K562 (cell line): ENCODE data around the gene RHOF. TPM values are rescaled to one million over a fixed set of nuclear protein-coding genes. Genes with fewer than 3 reads are reported as not detected.

Source experiments
- ELF1 ChIP-seq: fragments of 200-800 bp; sonication (Bioruptor generic); IDR thresholded peaks from 2 replicates; pipeline ENCODE4 v1.6.1; 2016; ENCODE audit warnings: missing genetic modification characterization, missing compliant biosample characterization
- ELF4 ChIP-seq: fragments of 450-650 bp; formaldehyde crosslinking; IDR thresholded peaks from 2 replicates; pipeline ENCODE4 v1.4.0; 2022; ENCODE audit warnings: missing genetic modification characterization
- ESRRA ChIP-seq: fragments of 450-650 bp; IDR thresholded peaks from 2 replicates; pipeline ENCODE4 v1.6.1; 2014; ENCODE audit warnings: low read depth, mild to moderate bottlenecking, moderate library complexity, borderline replicate concordance
- KLF1 ChIP-seq: fragments of 450-650 bp; IDR thresholded peaks from 2 replicates; pipeline ENCODE4 v1.6.1; 2016; ENCODE audit warnings: missing genetic modification characterization, missing compliant biosample characterization
- MECOM ChIP-seq: fragments of 250-450 bp; sonication (Bioruptor Pico); IDR thresholded peaks from 2 replicates; pipeline ENCODE4 v1.8.0; 2022; ENCODE audit warnings: inconsistent platforms
- NRF1 ChIP-seq, 2 experiments: fragments of 450-650 bp; IDR thresholded peaks in 1 of 2; conservative IDR thresholded peaks in 1 of 2; 2 replicates each; pipeline ENCODE4 v1.6.1; 2014; ENCODE audit warnings: mild to moderate bottlenecking in 2 of 2
- PTBP1 ChIP-seq: fragments of 200-400 bp; formaldehyde crosslinking; IDR thresholded peaks from 2 replicates; pipeline ENCODE4 v1.6.1; 2017; ENCODE audit warnings: low read depth, low read length
- SMARCE1 ChIP-seq: fragments of 450-650 bp; IDR thresholded peaks from 2 replicates; pipeline ENCODE4 v1.7.1; 2016; ENCODE audit warnings: mild to moderate bottlenecking
- SMC3 ChIP-seq: conservative IDR thresholded peaks from 2 replicates; pipeline ENCODE4 v1.6.1; 2011; ENCODE audit warnings: low read depth, low read length, improper control_type of control experiment; ENCODE audit not compliant: insufficient read depth
- TAF15 ChIP-seq: fragments of 200-400 bp; formaldehyde crosslinking; IDR thresholded peaks from 2 replicates; pipeline ENCODE4 v1.6.1; 2017; ENCODE audit warnings: mild to moderate bottlenecking, low read depth, low read length, moderate library complexity
- TAF9B ChIP-seq: fragments of 450-650 bp; IDR thresholded peaks from 2 replicates; pipeline ENCODE4 v1.6.1; 2018; ENCODE audit warnings: mild to moderate bottlenecking; ENCODE audit not compliant: partially characterized antibody
- TRIM24 ChIP-seq, 2 experiments: fragments of 450-650 bp; IDR thresholded peaks; 2 replicates each; pipeline ENCODE4 v1.6.1; 2016
- TSC22D4 ChIP-seq: fragments of 450-650 bp; IDR thresholded peaks from 2 replicates; pipeline ENCODE4 v1.6.1; 2016; ENCODE audit warnings: missing genetic modification characterization, missing biosample characterization, control low read depth
- ZNF785 ChIP-seq: fragments of 250-450 bp; sonication (Bioruptor Pico); IDR thresholded peaks from 2 replicates; pipeline ENCODE4 v1.4.0; 2020; ENCODE audit warnings: mild to moderate bottlenecking
- polyA plus RNA-seq, 8 experiments: library from polyadenylated mRNA; depleted of rRNA in 4 of 8; stranded (reverse) in 5 of 8; unstranded in 3 of 8; fragments of >200 nt; fragmentation: Nextera tagmentation in 2 of 8; fragmentation: Illumina TruSeq in 1 of 8; extraction: Ambion mirVana in 2 of 8; extraction: Trizol in 1 of 8; gene quantifications; 2 replicates each; pipeline versions ENCODE4 v1.2.1 to v1.2.3, GENCODE V29; 2011 to 2014; ENCODE audit warnings: inconsistent platforms in 1 of 8, missing spikeins in 1 of 8
- total RNA-seq, 7 experiments: library from RNA; depleted of rRNA in 6 of 7; stranded (reverse); fragments of >200 nt in 6 of 7; fragmentation: Illumina TruSeq in 2 of 7; extraction: Trizol in 2 of 7; gene quantifications; 2 replicates each; pipeline versions ENCODE4 v1.2.1 to v1.2.3, GENCODE V29; 2011 to 2021; ENCODE audit warnings: low replicate concordance in 1 of 7
- TF ChIP-seq, protein P1 (sequence below): fragments of 450-650 bp; IDR thresholded peaks from 2 replicates; pipeline ENCODE4 v1.7.1; 2018; ENCODE audit warnings: mild to moderate bottlenecking, low read depth; ENCODE audit not compliant: partially characterized antibody
- TF ChIP-seq, protein P2 (sequence below): sonication (generic); IDR thresholded peaks from 2 replicates; pipeline ENCODE4 v1.6.1; 2016
- TF ChIP-seq, protein P3 (sequence below): sonication (generic); formaldehyde crosslinking; IDR thresholded peaks from 2 replicates; pipeline ENCODE4 v1.8.1; 2023; ENCODE audit warnings: mild to moderate bottlenecking, missing genetic modification reagents

RHOF gene
- total and polyA plus RNA-seq, 9 of the 15 experiments (the other 6 are each of a cell fraction or from before 2014, with no cell fraction given), result 0.13 to 10.1 (median 4.0) TPM

DNA sequence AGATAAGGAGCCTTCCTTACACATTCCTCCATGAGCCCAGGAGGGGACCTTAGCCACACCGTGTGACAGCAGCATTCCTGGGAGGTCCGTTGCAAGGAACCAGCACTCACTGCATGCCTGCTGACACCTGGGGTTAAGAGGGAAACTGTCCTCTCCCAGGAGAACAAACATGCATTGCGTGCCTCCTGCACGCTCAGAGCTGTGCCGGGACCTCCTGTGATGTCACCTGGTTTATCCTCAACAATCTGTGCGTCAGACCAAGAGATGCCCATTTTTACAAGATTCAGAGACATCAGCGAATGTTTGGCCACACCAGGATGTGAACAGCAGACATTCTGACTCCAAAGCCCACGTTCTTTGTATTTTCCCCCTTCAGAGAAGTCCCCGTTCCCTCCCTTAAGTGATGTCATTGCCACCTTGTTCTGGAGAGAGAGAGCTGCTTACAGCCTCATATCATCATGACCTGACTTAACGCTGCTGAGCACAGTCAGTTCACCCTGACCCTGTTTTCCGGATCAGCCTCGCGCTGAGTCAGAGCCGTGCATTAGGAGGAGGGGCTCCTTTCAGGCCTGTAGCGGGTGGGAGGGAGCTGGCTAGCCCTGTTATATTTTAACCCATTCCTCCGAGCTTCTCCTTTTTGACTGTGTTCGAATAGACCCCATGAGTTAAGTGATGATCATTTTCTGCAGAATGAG lies 44.8 kb downstream of the RHOF start (continued):
- TF ChIP-seq, protein P1, sequence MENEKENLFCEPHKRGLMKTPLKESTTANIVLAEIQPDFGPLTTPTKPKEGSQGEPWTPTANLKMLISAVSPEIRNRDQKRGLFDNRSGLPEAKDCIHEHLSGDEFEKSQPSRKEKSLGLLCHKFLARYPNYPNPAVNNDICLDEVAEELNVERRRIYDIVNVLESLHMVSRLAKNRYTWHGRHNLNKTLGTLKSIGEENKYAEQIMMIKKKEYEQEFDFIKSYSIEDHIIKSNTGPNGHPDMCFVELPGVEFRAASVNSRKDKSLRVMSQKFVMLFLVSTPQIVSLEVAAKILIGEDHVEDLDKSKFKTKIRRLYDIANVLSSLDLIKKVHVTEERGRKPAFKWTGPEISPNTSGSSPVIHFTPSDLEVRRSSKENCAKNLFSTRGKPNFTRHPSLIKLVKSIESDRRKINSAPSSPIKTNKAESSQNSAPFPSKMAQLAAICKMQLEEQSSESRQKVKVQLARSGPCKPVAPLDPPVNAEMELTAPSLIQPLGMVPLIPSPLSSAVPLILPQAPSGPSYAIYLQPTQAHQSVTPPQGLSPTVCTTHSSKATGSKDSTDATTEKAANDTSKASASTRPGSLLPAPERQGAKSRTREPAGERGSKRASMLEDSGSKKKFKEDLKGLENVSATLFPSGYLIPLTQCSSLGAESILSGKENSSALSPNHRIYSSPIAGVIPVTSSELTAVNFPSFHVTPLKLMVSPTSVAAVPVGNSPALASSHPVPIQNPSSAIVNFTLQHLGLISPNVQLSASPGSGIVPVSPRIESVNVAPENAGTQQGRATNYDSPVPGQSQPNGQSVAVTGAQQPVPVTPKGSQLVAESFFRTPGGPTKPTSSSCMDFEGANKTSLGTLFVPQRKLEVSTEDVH, result no peak
- TF ChIP-seq SMC3 (no peak), TRIM24 (IDR thresholded peaks at IDR 0.05) (0 out of 4 replicates have a peak, but pooled peaks of 1 of the 2 experiments have one; percentile 43), PTBP1 (no peak), ELF4 (CRISPR knock-in tag) (no peak), TAF9B (peak; percentile 74), NRF1 (conservative IDR thresholded peaks at IDR 0.05 in 1 of 2, IDR thresholded peaks at IDR 0.05 in 1 of 2) (peak; percentile 64 to 65), ELF1 (tag) (0 out of 2 replicates have a peak, but pooled peaks have one; percentile 40), SMARCE1 (peak; percentile 72), TSC22D4 (tag) (no peak), ESRRA (peak; percentile 49; the same call in 1 of the 2 replicates), MECOM (CRISPR knock-in tag) (no peak), TAF15 (no peak), KLF1 (tag) (no peak), ZNF785 (CRISPR knock-in tag) (no peak)
- TF ChIP-seq, protein P2, sequence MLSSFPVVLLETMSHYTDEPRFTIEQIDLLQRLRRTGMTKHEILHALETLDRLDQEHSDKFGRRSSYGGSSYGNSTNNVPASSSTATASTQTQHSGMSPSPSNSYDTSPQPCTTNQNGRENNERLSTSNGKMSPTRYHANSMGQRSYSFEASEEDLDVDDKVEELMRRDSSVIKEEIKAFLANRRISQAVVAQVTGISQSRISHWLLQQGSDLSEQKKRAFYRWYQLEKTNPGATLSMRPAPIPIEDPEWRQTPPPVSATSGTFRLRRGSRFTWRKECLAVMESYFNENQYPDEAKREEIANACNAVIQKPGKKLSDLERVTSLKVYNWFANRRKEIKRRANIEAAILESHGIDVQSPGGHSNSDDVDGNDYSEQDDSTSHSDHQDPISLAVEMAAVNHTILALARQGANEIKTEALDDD, result peak; percentile 75; the same call in 1 of the 2 replicates
- TF ChIP-seq, protein P3, sequence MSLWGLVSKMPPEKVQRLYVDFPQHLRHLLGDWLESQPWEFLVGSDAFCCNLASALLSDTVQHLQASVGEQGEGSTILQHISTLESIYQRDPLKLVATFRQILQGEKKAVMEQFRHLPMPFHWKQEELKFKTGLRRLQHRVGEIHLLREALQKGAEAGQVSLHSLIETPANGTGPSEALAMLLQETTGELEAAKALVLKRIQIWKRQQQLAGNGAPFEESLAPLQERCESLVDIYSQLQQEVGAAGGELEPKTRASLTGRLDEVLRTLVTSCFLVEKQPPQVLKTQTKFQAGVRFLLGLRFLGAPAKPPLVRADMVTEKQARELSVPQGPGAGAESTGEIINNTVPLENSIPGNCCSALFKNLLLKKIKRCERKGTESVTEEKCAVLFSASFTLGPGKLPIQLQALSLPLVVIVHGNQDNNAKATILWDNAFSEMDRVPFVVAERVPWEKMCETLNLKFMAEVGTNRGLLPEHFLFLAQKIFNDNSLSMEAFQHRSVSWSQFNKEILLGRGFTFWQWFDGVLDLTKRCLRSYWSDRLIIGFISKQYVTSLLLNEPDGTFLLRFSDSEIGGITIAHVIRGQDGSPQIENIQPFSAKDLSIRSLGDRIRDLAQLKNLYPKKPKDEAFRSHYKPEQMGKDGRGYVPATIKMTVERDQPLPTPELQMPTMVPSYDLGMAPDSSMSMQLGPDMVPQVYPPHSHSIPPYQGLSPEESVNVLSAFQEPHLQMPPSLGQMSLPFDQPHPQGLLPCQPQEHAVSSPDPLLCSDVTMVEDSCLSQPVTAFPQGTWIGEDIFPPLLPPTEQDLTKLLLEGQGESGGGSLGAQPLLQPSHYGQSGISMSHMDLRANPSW (CRISPR knock-in tag), result no peak
